Activated naive CD4-positive, alpha-beta T cell treated with anti-CD3 and anti-CD28 coated beads for 36 hours (primary cell): ENCODE results near the gene HSPBAP1. TPM values are rescaled to one million over a fixed set of nuclear protein-coding genes. Genes with fewer than 3 reads are reported as not detected.
"Not testable (repeated sequence)": the region's sequence is repeated elsewhere in the genome, so short reads cannot be mapped to it uniquely, and the experiment has no call there.

Experiments used
- CTCF ChIA-PET: fragments of 350-600 bp; sonication (Branson Sonifier 250); formaldehyde crosslinking; loops from one replicate; lab custom pipeline; 2021; ENCODE audit warnings: antibody characterized with exemption; lab: Charles Lee
- DNase-seq: peaks from one replicate; pipeline ENCODE4 v3.0.0-alpha.2; 2020
- H3K27ac Mint-ChIP-seq: one replicate; pipeline ENCODE4 v1.8.0; 2021; ENCODE audit warnings: mild to moderate bottlenecking, mixed read lengths
- H3K27me3 Mint-ChIP-seq: one replicate; pipeline ENCODE4 v1.8.0; 2021; ENCODE audit warnings: low read depth, mixed read lengths
- H3K36me3 Mint-ChIP-seq: one replicate; pipeline ENCODE4 v1.8.0; 2021; ENCODE audit warnings: low read depth, mixed read lengths
- H3K4me1 Mint-ChIP-seq: one replicate; pipeline ENCODE4 v1.8.0; 2021; ENCODE audit warnings: low read depth, mixed read lengths
- H3K4me3 Mint-ChIP-seq: one replicate; pipeline ENCODE4 v1.8.0; 2021; ENCODE audit warnings: mild to moderate bottlenecking, moderate library complexity, mixed read lengths
- H3K9me3 Mint-ChIP-seq: one replicate; pipeline ENCODE4 v1.8.0; 2021; ENCODE audit warnings: mixed read lengths
- intact Hi-C: fragments of 100-400 bp; cut with micrococcal nuclease; formaldehyde crosslinking; loops from one replicate; pipeline ENCODE4 v1.15.1; 2023
- total RNA-seq, 2 experiments: library from RNA; stranded (reverse); gene quantifications; one replicate each; pipeline ENCODE4 v1.2.3, GENCODE V29; 2021

HSPBAP1 gene
- total RNA-seq, 2 experiments from 2014 or later: 3.0 to 3.2 TPM

GRCh38 chr3:122755491-122755890 lies 38.1 kb downstream of the HSPBAP1 start:
- no peaks in the 10 kb centered on the region for H3K4me1 Mint-ChIP-seq
- CTCF ChIA-PET: interaction anchor here (0.6 to 1.7 kb wide), 18 partner anchors 11 to 660 kb away, joined by 3 to 8 read pairs (median 3); partner anchors contain the start of genes SEMA5B and SLC49A4
- peaks cover 9% of the 10 kb centered on the region for H3K36me3 Mint-ChIP-seq
- intact Hi-C loops: loop anchor here (1.0 to 10.0 kb wide), 3 partner anchors 187 to 499 kb away; no protein-coding TSS in a partner anchor
- no peak overlapping the region for H3K27ac Mint-ChIP-seq
- H3K9me3 Mint-ChIP-seq: no peaks in the 10 kb centered on the region
- H3K27me3 Mint-ChIP-seq: no peaks in the 10 kb centered on the region
- DNase-seq: no peak
- no peak overlapping the region for H3K4me3 Mint-ChIP-seq

GRCh38 chr3:122754929-122755328 lies 38.7 kb downstream of the HSPBAP1 start:
- CTCF ChIA-PET: interaction anchor here (0.6 to 1.7 kb wide), 18 partner anchors 11 to 660 kb away, joined by 3 to 8 read pairs (median 3); partner anchors contain the start of gene SEMA5B
- H3K9me3 Mint-ChIP-seq: no peaks in the 10 kb centered on the region
- H3K27me3 Mint-ChIP-seq: no peaks in the 10 kb centered on the region
- H3K27ac Mint-ChIP-seq: no peak overlapping the region
- no peak overlapping the region for H3K4me3 Mint-ChIP-seq
- H3K36me3 Mint-ChIP-seq: peaks cover 10% of the 10 kb centered on the region
- DNase-seq: peak; percentile 26
- intact Hi-C loops: loop anchor here (1.0 to 10.0 kb wide), 3 partner anchors 187 to 500 kb away; no protein-coding TSS in a partner anchor
- H3K4me1 Mint-ChIP-seq: no peaks in the 10 kb centered on the region

- H3K36me3 Mint-ChIP-seq: peaks cover 22% of the 10 kb centered on the region
- CTCF ChIA-PET: no interaction called here
Observed at GRCh38 chr3:122748347-122748746, 45.3 kb downstream of the HSPBAP1 start.

GRCh38 chr3:122747295-122747694 lies 46.3 kb downstream of the HSPBAP1 start:
- H3K27ac Mint-ChIP-seq, DNase-seq, H3K4me3 Mint-ChIP-seq, H3K9me3 Mint-ChIP-seq, H3K27me3 Mint-ChIP-seq, CTCF ChIA-PET, H3K4me1 Mint-ChIP-seq, intact Hi-C loops: not testable (repeated sequence)
- H3K36me3 Mint-ChIP-seq: peaks cover 28% of the 10 kb centered on the region

More at GRCh38 chr3:122748347-122748746, 45.3 kb downstream of the HSPBAP1 start:
- Mint-ChIP-seq H3K27me3 (no peaks in the 10 kb centered on the region), H3K9me3 (no peaks in the 10 kb centered on the region), H3K27ac (no peak overlapping the region), H3K4me3 (no peak overlapping the region), H3K4me1 (peaks cover 2% of the 10 kb centered on the region)
- intact Hi-C loops: no loop called here
- no peak for DNase-seq

- intact Hi-C loops: no loop called here
- CTCF ChIA-PET: interaction anchor here (0.6 to 0.9 kb wide), 2 partner anchors 197 to 284 kb away, joined by 3 to 4 read pairs; no protein-coding TSS in a partner anchor
- peaks cover 5% of the 10 kb centered on the region for H3K9me3 Mint-ChIP-seq
- H3K27me3 Mint-ChIP-seq: no peaks in the 10 kb centered on the region
- DNase-seq: no peak
- H3K36me3 Mint-ChIP-seq: peaks cover 35% of the 10 kb centered on the region
- no peak overlapping the region for H3K4me3 Mint-ChIP-seq
- no peak overlapping the region for H3K27ac Mint-ChIP-seq
- peaks cover 2% of the 10 kb centered on the region for H3K4me1 Mint-ChIP-seq
Observed at GRCh38 chr3:122745369-122746021, 48.1 kb downstream of the HSPBAP1 start.

GRCh38 chr3:122743581-122744120 lies 50.0 kb downstream of the HSPBAP1 start:
- Mint-ChIP-seq H3K4me3 (no peak overlapping the region), H3K27me3 (no peaks in the 10 kb centered on the region), H3K9me3 (peaks cover 6% of the 10 kb centered on the region), H3K36me3 (peaks cover 47% of the 10 kb centered on the region), H3K27ac (no peak overlapping the region), H3K4me1 (peaks cover 2% of the 10 kb centered on the region)
- intact Hi-C loops: no loop called here
- no peak for DNase-seq
- CTCF ChIA-PET: interaction anchor here (1.1 kb wide), 1 partner anchor 11 kb away, joined by 4 read pairs; no protein-coding TSS in a partner anchor

GRCh38 chr3:122742234-122742633 lies 51.4 kb downstream of the HSPBAP1 start:
- H3K27me3 Mint-ChIP-seq: no peaks in the 10 kb centered on the region
- H3K36me3 Mint-ChIP-seq: peaks cover 52% of the 10 kb centered on the region

GRCh38 chr3:122739172-122739571 lies 54.5 kb downstream of the HSPBAP1 start:
- intact Hi-C loops: no loop called here
- no peaks in the 10 kb centered on the region for H3K4me1 Mint-ChIP-seq
- no peak overlapping the region for H3K4me3 Mint-ChIP-seq
- H3K9me3 Mint-ChIP-seq: peaks cover 7% of the 10 kb centered on the region
- H3K27ac Mint-ChIP-seq: no peak overlapping the region
- CTCF ChIA-PET: no interaction called here
- no peaks in the 10 kb centered on the region for H3K27me3 Mint-ChIP-seq
- peaks cover 38% of the 10 kb centered on the region for H3K36me3 Mint-ChIP-seq
- no peak for DNase-seq

More at GRCh38 chr3:122742234-122742633, 51.4 kb downstream of the HSPBAP1 start:
- Mint-ChIP-seq H3K4me1 (peaks cover 2% of the 10 kb centered on the region), H3K9me3 (peaks cover 7% of the 10 kb centered on the region), H3K27ac (no peak overlapping the region), H3K4me3 (no peak overlapping the region)
- CTCF ChIA-PET: no interaction called here
- DNase-seq: no peak
- intact Hi-C loops: no loop called here

GRCh38 chr3:122732682-122733525 lies 60.7 kb downstream of the HSPBAP1 start:
- H3K27me3 Mint-ChIP-seq, intact Hi-C loops, H3K4me3 Mint-ChIP-seq, DNase-seq, H3K27ac Mint-ChIP-seq, H3K4me1 Mint-ChIP-seq, CTCF ChIA-PET, H3K9me3 Mint-ChIP-seq: not testable (repeated sequence)
- H3K36me3 Mint-ChIP-seq: peaks cover 31% of the 10 kb centered on the region

GRCh38 chr3:122730240-122730639 lies 63.4 kb downstream of the HSPBAP1 start:
- DNase-seq: no peak
- H3K4me3 Mint-ChIP-seq: no peak overlapping the region
- CTCF ChIA-PET: no interaction called here
- peaks cover 41% of the 10 kb centered on the region for H3K36me3 Mint-ChIP-seq
- intact Hi-C loops: no loop called here
- peaks cover 6% of the 10 kb centered on the region for H3K9me3 Mint-ChIP-seq
- H3K27ac Mint-ChIP-seq: no peak overlapping the region
- no peaks in the 10 kb centered on the region for H3K4me1 Mint-ChIP-seq
- H3K27me3 Mint-ChIP-seq: no peaks in the 10 kb centered on the region

GRCh38 chr3:122728756-122729514 lies 64.7 kb downstream of the HSPBAP1 start:
- no peak for DNase-seq
- CTCF ChIA-PET: interaction anchor here (0.7 kb wide), 1 partner anchor 29 kb away, joined by 4 read pairs; no protein-coding TSS in a partner anchor
- H3K36me3 Mint-ChIP-seq: peaks cover 42% of the 10 kb centered on the region

More at GRCh38 chr3:122728756-122729514, 64.7 kb downstream of the HSPBAP1 start:
- H3K4me1 Mint-ChIP-seq: no peaks in the 10 kb centered on the region
- H3K27ac Mint-ChIP-seq: no peak overlapping the region
- H3K4me3 Mint-ChIP-seq: no peak overlapping the region
- H3K9me3 Mint-ChIP-seq: peaks cover 6% of the 10 kb centered on the region
- intact Hi-C loops: no loop called here
- H3K27me3 Mint-ChIP-seq: no peaks in the 10 kb centered on the region
